ENCODE measurements around the gene NOD2.

The NOD2 gene

DNA sequence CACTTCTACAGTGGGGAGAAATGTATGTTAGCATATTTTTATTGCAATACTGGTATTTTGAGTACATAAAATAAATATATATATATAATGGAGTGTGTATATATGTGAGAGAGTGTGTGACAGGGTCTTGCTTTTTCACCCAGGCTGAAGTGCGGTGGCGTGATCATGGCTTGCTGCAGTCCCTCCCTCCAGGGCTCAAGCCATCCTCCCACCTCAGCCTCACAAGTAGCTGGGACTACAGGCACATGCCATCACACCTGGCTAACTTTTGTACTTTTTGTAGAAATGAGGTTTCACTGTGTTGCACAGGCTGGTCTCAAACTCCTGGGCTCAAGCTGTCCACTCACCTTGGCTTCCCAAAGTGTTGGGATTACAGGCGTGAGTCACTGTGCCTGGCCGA, 52.5 kb downstream of the NOD2 start:
- in situ Hi-C loops (cut with HindIII; ENCODE audit: low sequenced_read_pairs) = no loop called here
- TF ChIP-seq CTCF (IDR thresholded peaks at IDR 0.05; ENCODE audit: low read depth, low read length, missing control alignments) = no peak
- no peak for DNase-seq (ENCODE audit: low read depth)
- no peak overlapping the region for H3K4me3 ChIP-seq (ENCODE audit: low read depth, low read length)

GRCh38 chr16:50747207-50747956, 54.0 kb downstream of the NOD2 start:
- in situ Hi-C loops (cut with HindIII; ENCODE audit: low sequenced_read_pairs) = no loop called here
- H3K4me3 ChIP-seq (ENCODE audit: low read depth, low read length) = no peak overlapping the region
- DNase-seq (ENCODE audit: low read depth) = no peak

GRCh38 chr16:50751528-50751927, 58.1 kb downstream of the NOD2 start:
- in situ Hi-C loops (cut with HindIII; ENCODE audit: low sequenced_read_pairs) = no loop called here
- H3K4me3 ChIP-seq (ENCODE audit: low read depth, low read length) = no peak overlapping the region
- TF ChIP-seq CTCF (IDR thresholded peaks at IDR 0.05; ENCODE audit: low read depth, low read length, missing control alignments) = no peak
- DNase-seq (ENCODE audit: low read depth) = no peak

More at GRCh38 chr16:50747207-50747956, 54.0 kb downstream of the NOD2 start:
- TF ChIP-seq CTCF (IDR thresholded peaks at IDR 0.05; ENCODE audit: low read depth, low read length, missing control alignments) = peak; percentile 4

DNA sequence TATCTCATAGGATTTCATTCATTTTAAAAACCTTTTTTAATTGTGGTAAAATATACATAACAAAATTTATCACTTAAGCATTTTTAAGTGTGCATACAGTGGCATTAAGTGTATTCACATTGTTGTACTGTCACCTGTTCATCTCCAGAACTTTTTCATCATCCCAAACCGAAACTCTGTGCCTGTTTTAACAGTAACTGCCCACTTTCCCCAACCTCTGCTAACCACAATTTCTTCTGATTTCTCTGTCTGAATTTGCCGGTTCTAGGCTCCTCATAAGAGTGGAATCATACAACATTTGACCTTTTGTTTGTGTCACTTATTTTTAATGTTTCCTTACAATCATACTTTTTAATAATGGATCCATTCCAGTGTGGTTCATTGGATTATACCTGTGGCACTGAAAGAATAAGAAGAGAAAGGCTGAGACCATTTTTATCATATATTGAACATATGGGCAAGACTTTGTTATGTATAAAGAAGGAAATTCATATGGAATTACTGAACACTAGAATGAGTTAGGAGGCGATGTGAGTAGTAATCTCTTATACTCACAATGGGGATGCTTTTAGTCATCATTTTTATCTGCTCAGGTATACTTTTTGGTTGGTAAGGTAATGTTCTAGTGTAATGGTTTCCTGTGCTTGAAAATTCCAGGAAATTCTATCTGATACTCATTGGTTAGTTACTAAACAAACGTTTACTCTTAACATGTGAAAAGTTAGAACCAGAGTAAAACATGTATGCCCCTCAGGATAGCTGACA, 59.2 kb downstream of the NOD2 start:
- no peak for TF ChIP-seq CTCF (IDR thresholded peaks at IDR 0.05; ENCODE audit: low read depth, low read length, missing control alignments)
- no peak overlapping the region for H3K4me3 ChIP-seq (ENCODE audit: low read depth, low read length)
- in situ Hi-C loops (cut with HindIII; ENCODE audit: low sequenced_read_pairs) = no loop called here
- DNase-seq (ENCODE audit: low read depth) = no peak

- in situ Hi-C loops (cut with HindIII; ENCODE audit: low sequenced_read_pairs) = no loop called here
- DNase-seq (ENCODE audit: low read depth) = no peak
- no peak for TF ChIP-seq CTCF (IDR thresholded peaks at IDR 0.05; ENCODE audit: low read depth, low read length, missing control alignments)
- H3K4me3 ChIP-seq (ENCODE audit: low read depth, low read length) = no peak overlapping the region
Measured at GRCh38 chr16:50756473-50756872, 63.1 kb downstream of the NOD2 start.

DNA sequence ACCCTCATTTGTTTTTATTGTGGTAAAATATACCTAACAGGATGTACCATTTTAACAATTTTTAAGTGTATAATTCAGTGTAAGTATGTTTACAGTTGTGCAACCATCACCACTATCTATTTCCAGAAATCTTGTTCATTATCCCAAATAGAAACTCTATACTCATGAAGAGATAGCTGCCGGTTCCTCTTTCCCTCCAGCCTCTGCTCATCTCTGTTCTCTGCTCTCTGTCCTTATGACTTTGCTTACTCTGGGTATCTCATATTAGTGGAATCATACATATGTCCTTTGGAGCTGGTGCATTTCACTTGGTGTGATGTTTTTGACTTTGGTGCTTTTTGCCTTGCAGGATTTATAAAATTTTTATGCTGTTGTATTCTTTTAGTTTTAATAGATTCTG, 67.9 kb downstream of the NOD2 start:
- no peak for DNase-seq (ENCODE audit: low read depth)
- H3K4me3 ChIP-seq (ENCODE audit: low read depth, low read length) = no peak overlapping the region
- TF ChIP-seq CTCF (IDR thresholded peaks at IDR 0.05; ENCODE audit: low read depth, low read length, missing control alignments) = no peak
- in situ Hi-C loops (cut with HindIII; ENCODE audit: low sequenced_read_pairs) = no loop called here
